GM12878 (cell line): Measurements from ENCODE around the gene ARID3B. TPM values are rescaled to one million over a fixed set of nuclear protein-coding genes. Genes with fewer than 3 reads are reported as not detected.

Experiments
- ATAC-seq: fragments of 200-7000 bp; cut with Tn5 transposase; 3 replicates; pipeline ENCODE4 v1.9.1; 2020; ENCODE audit warnings: mild to moderate bottlenecking, moderate library complexity
- BruUV-seq: library from RNA; stranded (reverse); fragments of 400-500 nt; replicated peaks from 2 replicates; lab custom pipeline; 2021; lab: Mats Ljungman, UMichigan
- CTCF ChIA-PET: fragments of 300-600 bp; sonication (Branson Sonifier 250); formaldehyde crosslinking; extraction: SDS; loops from one replicate; lab custom pipeline; 2021; ENCODE audit warnings: inconsistent platforms; lab: Yijun Ruan, JAX
- POLR2A ChIA-PET: fragments of 350-600 bp; formaldehyde crosslinking; extraction: SDS; loops from one replicate; lab custom pipeline; 2021; ENCODE audit warnings: inconsistent platforms; lab: Charles Lee
- RAD21 ChIA-PET: fragments of 300-600 bp; sonication (Branson Sonifier 250); formaldehyde crosslinking; loops from one replicate; lab custom pipeline; 2023; ENCODE audit warnings: antibody characterized with exemption; ENCODE audit not compliant: unreplicated experiment; lab: Charles Lee
- SMC1A ChIA-PET: fragments of 300-600 bp; sonication (Branson Sonifier 250); formaldehyde crosslinking; loops from one replicate; lab custom pipeline; 2023; ENCODE audit not compliant: unreplicated experiment, uncharacterized antibody; lab: Charles Lee
- DNase-seq: peaks from one replicate; pipeline ENCODE4 v3.0.0-alpha.2; 2011; ENCODE audit warnings: low read depth, low spot score
- FAIRE-seq: peaks from 3 replicates; lab custom pipeline; 2011; peaks lifted over from hg19 to GRCh38; lab: Jason Lieb, UNC
- H2AFZ ChIP-seq: 2 replicates; pipeline ENCODE4 v1.6.0; 2011; ENCODE audit warnings: low read depth, low read length, control low read depth; ENCODE audit not compliant: control insufficient read depth
- H3K27ac ChIP-seq: 2 replicates; pipeline ENCODE4 v1.5.1; 2011; ENCODE audit warnings: control low read depth; ENCODE audit not compliant: control insufficient read depth, insufficient read depth
- H3K27me3 ChIP-seq, 2 experiments: replicated peaks in 1 of 2; 2 replicates each; pipeline versions ENCODE4 v1.6.0 to v1.6.1; 2011; ENCODE audit warnings: low read length in 1 of 2; ENCODE audit not compliant: control insufficient read depth in 2 of 2, insufficient read depth in 2 of 2
- H3K36me3 ChIP-seq, 2 experiments: 2 replicates each; pipeline ENCODE4 v1.5.1; 2011; ENCODE audit warnings: low read length in 1 of 2; ENCODE audit not compliant: control insufficient read depth in 2 of 2, insufficient read depth in 2 of 2
- H3K4me1 ChIP-seq: 2 replicates; pipeline ENCODE4 v1.6.1; 2011; ENCODE audit warnings: mild to moderate bottlenecking, low read length, moderate library complexity, mixed read lengths; ENCODE audit not compliant: control insufficient read depth, insufficient read depth
- H3K4me2 ChIP-seq: 2 replicates; pipeline ENCODE4 v1.6.0; 2011; ENCODE audit warnings: control low read depth; ENCODE audit not compliant: control insufficient read depth, insufficient read depth
- H3K4me3 ChIP-seq: fragments of 200-600 bp; sonication (generic); 2 replicates; pipeline ENCODE4 v1.5.1; 2016
- H3K79me2 ChIP-seq: 2 replicates; pipeline ENCODE4 v1.6.0; 2011; ENCODE audit warnings: low read length; ENCODE audit not compliant: control insufficient read depth, insufficient read depth
- H3K9ac ChIP-seq: 2 replicates; pipeline ENCODE4 v1.8.0; 2011; ENCODE audit warnings: low read length, control low read depth, mixed read lengths; ENCODE audit not compliant: control insufficient read depth, insufficient read depth
- H3K9me3 ChIP-seq: replicated peaks from 3 replicates; pipeline ENCODE4 v1.5.1; 2011; ENCODE audit warnings: mild to moderate bottlenecking, low read length; ENCODE audit not compliant: control insufficient read depth, insufficient read depth
- H4K20me1 ChIP-seq: 2 replicates; pipeline ENCODE4 v1.6.0; 2011; ENCODE audit not compliant: control insufficient read depth, insufficient read depth
- BCL11A ChIP-seq: IDR thresholded peaks from 2 replicates; pipeline ENCODE4 v1.6.1; 2011; ENCODE audit warnings: low read depth, low read length
- EED ChIP-seq: sonication (generic); IDR thresholded peaks from 2 replicates; pipeline ENCODE4 v1.6.1; 2016; ENCODE audit warnings: antibody characterized with exemption, low read depth
- HCFC1 ChIP-seq: fragments of 150-350 bp; IDR thresholded peaks from 2 replicates; pipeline ENCODE4 v1.6.1; 2014; ENCODE audit warnings: low read length
- HDAC6 ChIP-seq: fragments of 200-600 bp; sonication (generic); IDR thresholded peaks from one replicate; pipeline ENCODE4 v1.8.0; 2017; ENCODE audit warnings: antibody characterized with exemption; ENCODE audit not compliant: unreplicated experiment
- IRF4 ChIP-seq: IDR thresholded peaks from 2 replicates; pipeline ENCODE4 v1.6.1; 2011; ENCODE audit warnings: low read depth, low read length
- KLF5 ChIP-seq: fragments of 450-650 bp; IDR thresholded peaks from 2 replicates; pipeline ENCODE4 v1.6.1; 2014; ENCODE audit warnings: mild to moderate bottlenecking; ENCODE audit not compliant: partially characterized antibody
- MTA2 ChIP-seq: fragments of 450-650 bp; IDR thresholded peaks from 2 replicates; pipeline ENCODE4 v1.6.1; 2016; ENCODE audit warnings: low read depth, mild to moderate bottlenecking, moderate library complexity
- NFIC ChIP-seq: IDR thresholded peaks from 2 replicates; pipeline ENCODE4 v1.6.1; 2012; ENCODE audit warnings: low read depth, mild to moderate bottlenecking, inconsistent platforms, low read length, moderate library complexity
- NR2C2 ChIP-seq: IDR thresholded peaks from 2 replicates; pipeline ENCODE4 v1.6.1; 2011; ENCODE audit warnings: borderline replicate concordance, low read depth; ENCODE audit not compliant: control insufficient read depth, insufficient read length
- POU2F2 ChIP-seq: IDR thresholded peaks from 3 replicates; pipeline ENCODE4 v1.6.1; 2011; ENCODE audit warnings: low read depth, mild to moderate bottlenecking, low read length, borderline replicate concordance
- SIX5 ChIP-seq: IDR thresholded peaks from 2 replicates; pipeline ENCODE4 v1.6.1; 2011; ENCODE audit warnings: mild to moderate bottlenecking, low read depth, low read length, moderate library complexity; ENCODE audit not compliant: severe bottlenecking
- SMARCA5 ChIP-seq: fragments of 450-650 bp; IDR thresholded peaks from 2 replicates; pipeline ENCODE4 v1.6.1; 2017; ENCODE audit warnings: mild to moderate bottlenecking
- SREBF1 ChIP-seq: IDR thresholded peaks from 2 replicates; pipeline ENCODE4 v1.6.1; 2012; ENCODE audit warnings: mild to moderate bottlenecking, low read length
- SREBF2 ChIP-seq: IDR thresholded peaks from 2 replicates; pipeline ENCODE4 v1.6.1; 2012; ENCODE audit warnings: mild to moderate bottlenecking, low read length
- STAT3 ChIP-seq: IDR thresholded peaks from 2 replicates; pipeline ENCODE4 v1.6.1; 2011; ENCODE audit warnings: low read depth, low read length, improper control_type of control experiment
- TAF1 ChIP-seq: IDR thresholded peaks from 2 replicates; pipeline ENCODE4 v1.6.1; 2011; ENCODE audit warnings: mild to moderate bottlenecking, low read depth, low read length, borderline replicate concordance
- TBL1XR1 ChIP-seq: IDR thresholded peaks from 2 replicates; pipeline ENCODE4 v1.6.1; 2012; ENCODE audit warnings: low read depth, low read length, improper control_type of control experiment
- TCF12 ChIP-seq: IDR thresholded peaks from 2 replicates; pipeline ENCODE4 v1.6.1; 2011; ENCODE audit warnings: low read depth, mild to moderate bottlenecking, low read length
- TCF7 ChIP-seq: IDR thresholded peaks from 2 replicates; pipeline ENCODE4 v1.6.1; 2014; ENCODE audit warnings: antibody characterized with exemption, borderline replicate concordance
- YY1 ChIP-seq: IDR thresholded peaks from 2 replicates; pipeline ENCODE4 v1.6.1; 2011; ENCODE audit warnings: low read depth, mild to moderate bottlenecking, low read length
- ZSCAN29 ChIP-seq: fragments of 450-650 bp; IDR thresholded peaks from 2 replicates; pipeline ENCODE4 v1.6.1; 2017; ENCODE audit warnings: mild to moderate bottlenecking, moderate library complexity
- WGBS: methylation state at CpG from one replicate; pipeline ENCODE4 v1.1.6; 2016; ENCODE audit warnings: low lambda C conversion rate; ENCODE audit not compliant: insufficient replicate concordance, insufficient coverage; ENCODE audit errors: missing lambda C conversion rate; 5-methylcytosine and 5-hydroxymethylcytosine counted together
- in situ Hi-C: fragments of 300-500 bp; cut with MboI; formaldehyde crosslinking; loops from 9 replicates; pipeline ENCODE4 v1.14.3; 2018; ENCODE audit warnings: mixed read lengths
- intact Hi-C: fragments of 100-400 bp; cut with micrococcal nuclease; formaldehyde crosslinking; loops from one replicate; pipeline ENCODE4 v1.14.2; 2022; ENCODE audit not compliant: unreplicated experiment
- polyA plus RNA-seq, 11 experiments: library from polyadenylated mRNA; depleted of rRNA in 4 of 11; unstranded in 6 of 11; stranded (reverse) in 5 of 11; fragments of >200 nt; fragmentation: Nextera tagmentation in 4 of 11; fragmentation: Illumina TruSeq in 1 of 11; extraction: Ambion mirVana in 4 of 11; extraction: Trizol in 1 of 11; gene quantifications; 1 replicate in 1 of 11; 2 replicates in 10 of 11; pipeline versions ENCODE4 v1.2.1 to v1.2.3, GENCODE V29; 2011 to 2016; ENCODE audit warnings: inconsistent platforms in 2 of 11, missing spikeins in 2 of 11, low read depth in 1 of 11
- total RNA-seq, 4 experiments: library from RNA; depleted of rRNA in 3 of 4; stranded (reverse); fragments of >200 nt in 3 of 4; fragmentation: Illumina TruSeq in 1 of 4; extraction: Trizol in 1 of 4; gene quantifications; 2 replicates each; pipeline versions ENCODE4 v1.2.1 to v1.2.3, GENCODE V29; 2013 to 2021

The ARID3B gene
- total and polyA plus RNA-seq, 10 of the 15 experiments (the other 5 are each of a cell fraction or from before 2014, with no cell fraction given): 1.1 to 33.4 (median 24.0) TPM

DNA sequence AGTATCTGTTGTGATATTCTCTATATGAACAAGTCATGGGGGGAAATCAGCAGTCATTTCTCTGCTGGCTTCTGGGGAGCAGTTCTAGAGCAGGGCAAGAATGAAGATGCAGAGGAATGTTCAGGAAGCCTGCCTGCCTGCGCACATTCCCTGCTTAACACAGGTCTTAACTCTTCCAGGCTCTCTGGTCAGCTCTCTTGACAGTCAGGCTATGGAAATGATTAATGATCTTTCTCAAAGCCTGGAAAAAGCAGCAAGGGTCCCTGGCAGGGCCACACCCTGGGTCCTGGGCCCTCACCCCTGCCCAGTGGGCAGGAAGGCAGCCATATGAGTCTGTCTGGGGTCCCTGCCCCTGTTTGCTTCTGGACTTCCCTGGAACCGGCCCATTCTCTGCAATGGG is 43.2 kb downstream of the ARID3B start:
- Histone ChIP-seq H3K4me1 (no peaks in the 10 kb centered on the region), H3K36me3 (peaks cover 29 to 45% of the 10 kb centered on the region in 2 experiments), H3K9me3 (no peaks in the 10 kb centered on the region), H3K4me2 (no peak overlapping the region), H2AFZ (no peak overlapping the region), H3K79me2 (no peaks in the 10 kb centered on the region; the same call in 1 of the 2 replicates), H3K9ac (no peak overlapping the region), H3K27me3 (no peaks in the 10 kb centered on the region), H3K27ac (no peak overlapping the region), H3K4me3 (no peak overlapping the region), H4K20me1 (no peaks in the 10 kb centered on the region)
- no peak for FAIRE-seq
- 100% methylated on average over 2 of the region's 2 CpGs for WGBS
- SMC1A ChIA-PET: no interaction called here
- intact Hi-C loops (no loop called here), in situ Hi-C loops (no loop called here)
- no TSS peak for BruUV-seq
- CTCF ChIA-PET: no interaction called here
- POLR2A ChIA-PET: interaction anchor here (1.0 kb wide), 1 partner anchor 38 kb away, joined by 3 read pairs; no protein-coding TSS in a partner anchor
- TF ChIP-seq HCFC1: no peak
- TF ChIP-seq NR2C2: no peak
- TF ChIP-seq TAF1: no peak
- no peak for TF ChIP-seq ZSCAN29
- TF ChIP-seq SIX5: no peak
- TF ChIP-seq NFIC: no peak
- TF ChIP-seq BCL11A: no peak
- TF ChIP-seq YY1: no peak
- no peak for ATAC-seq
- DNase-seq: no peak
- RAD21 ChIA-PET: no interaction called here

DNA sequence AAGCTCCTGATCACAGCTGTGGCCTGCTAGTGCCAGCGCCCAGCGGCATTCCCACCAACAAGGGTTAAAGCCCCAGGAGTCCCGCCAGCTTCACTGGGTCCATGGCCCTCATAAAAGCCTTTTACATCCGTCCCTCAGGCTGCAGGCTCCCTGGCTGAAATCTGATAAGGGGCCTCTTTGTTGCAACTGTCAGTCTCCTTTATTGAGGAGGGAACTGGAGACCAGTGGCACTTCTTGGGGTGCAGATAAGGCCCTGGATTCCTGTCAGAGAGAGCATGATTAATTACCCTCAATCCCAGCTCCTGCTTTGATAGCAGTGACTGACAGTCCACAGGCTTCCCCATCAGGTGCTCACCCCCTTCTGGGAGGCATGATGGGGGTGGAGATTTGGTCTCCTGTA is 43.8 kb downstream of the ARID3B start:
- Histone ChIP-seq H4K20me1 (no peaks in the 10 kb centered on the region), H2AFZ (no peak overlapping the region), H3K4me3 (no peak overlapping the region), H3K27ac (no peak overlapping the region), H3K4me1 (no peaks in the 10 kb centered on the region), H3K79me2 (no peaks in the 10 kb centered on the region; the same call in 1 of the 2 replicates), H3K36me3 (peaks cover 28 to 45% of the 10 kb centered on the region in 2 experiments), H3K27me3 (no peaks in the 10 kb centered on the region), H3K4me2 (no peak overlapping the region), H3K9ac (no peak overlapping the region), H3K9me3 (no peaks in the 10 kb centered on the region)
- RAD21 ChIA-PET: no interaction called here
- ATAC-seq (no peak), FAIRE-seq (no peak), DNase-seq (no peak)
- SMC1A ChIA-PET: no interaction called here
- POLR2A ChIA-PET: no interaction called here
- CTCF ChIA-PET: no interaction called here
- intact Hi-C loops (no loop called here), in situ Hi-C loops (no loop called here)
- BruUV-seq: no TSS peak
- WGBS: 100% methylated on average over 4 of the region's 4 CpGs
- TF ChIP-seq STAT3 (no peak), POU2F2 (no peak), SREBF1 (no peak), TCF7 (no peak), EED (no peak), TCF12 (no peak), SREBF2 (no peak), HDAC6 (no peak), TBL1XR1 (no peak), IRF4 (no peak), MTA2 (no peak), KLF5 (no peak), SMARCA5 (no peak)
